ENCODE measurements around the gene ICA1.

DNA sequence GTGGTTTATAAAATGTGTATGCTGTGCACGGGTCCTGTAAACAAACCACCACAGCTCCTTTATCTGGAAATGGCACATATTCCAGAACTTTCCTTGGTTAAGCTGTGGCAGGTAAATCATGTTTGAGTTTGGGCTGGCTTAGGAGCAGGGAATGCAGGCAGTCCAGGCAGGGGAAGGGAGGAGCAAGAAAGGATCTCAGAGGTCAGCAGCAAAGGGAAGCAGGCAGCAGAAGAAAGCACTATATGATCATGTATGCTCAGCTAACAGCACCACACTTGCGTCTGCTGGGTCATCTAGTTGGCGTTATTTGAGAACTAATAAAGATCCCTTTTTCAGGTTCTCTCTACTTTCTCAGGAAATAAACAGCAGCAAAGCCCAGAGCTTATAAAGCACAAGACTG lies 7.8 kb downstream of the ICA1 start:
- TF ChIP-seq, protein P1, sequence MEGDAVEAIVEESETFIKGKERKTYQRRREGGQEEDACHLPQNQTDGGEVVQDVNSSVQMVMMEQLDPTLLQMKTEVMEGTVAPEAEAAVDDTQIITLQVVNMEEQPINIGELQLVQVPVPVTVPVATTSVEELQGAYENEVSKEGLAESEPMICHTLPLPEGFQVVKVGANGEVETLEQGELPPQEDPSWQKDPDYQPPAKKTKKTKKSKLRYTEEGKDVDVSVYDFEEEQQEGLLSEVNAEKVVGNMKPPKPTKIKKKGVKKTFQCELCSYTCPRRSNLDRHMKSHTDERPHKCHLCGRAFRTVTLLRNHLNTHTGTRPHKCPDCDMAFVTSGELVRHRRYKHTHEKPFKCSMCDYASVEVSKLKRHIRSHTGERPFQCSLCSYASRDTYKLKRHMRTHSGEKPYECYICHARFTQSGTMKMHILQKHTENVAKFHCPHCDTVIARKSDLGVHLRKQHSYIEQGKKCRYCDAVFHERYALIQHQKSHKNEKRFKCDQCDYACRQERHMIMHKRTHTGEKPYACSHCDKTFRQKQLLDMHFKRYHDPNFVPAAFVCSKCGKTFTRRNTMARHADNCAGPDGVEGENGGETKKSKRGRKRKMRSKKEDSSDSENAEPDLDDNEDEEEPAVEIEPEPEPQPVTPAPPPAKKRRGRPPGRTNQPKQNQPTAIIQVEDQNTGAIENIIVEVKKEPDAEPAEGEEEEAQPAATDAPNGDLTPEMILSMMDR (IDR thresholded peaks at IDR 0.05) = no peak
- no peak for TF ChIP-seq POLR2A (IDR thresholded peaks at IDR 0.05)

Data from thyroid gland (tissue), 4 donors.